Activated effector memory CD4-positive, alpha-beta T cell treated with anti-CD3 and anti-CD28 coated beads, Interleukin-2, amount 50 U/mL, for 16 hours (primary cell): ENCODE measurements around the gene PRR7.

ENCODE experiments used
- DNase-seq: peaks from one replicate; pipeline ENCODE4 v3.0.0-alpha.2; 2020

Gene PRR7

GRCh38 chr5:177487975-177488374 lies 41.4 kb downstream of the PRR7 start:
- DNase-seq = no peak

- no peak for DNase-seq
Measured at GRCh38 chr5:177489119-177489716, 42.6 kb downstream of the PRR7 start.

- DNase-seq = no peak
Measured at GRCh38 chr5:177490311-177490991, 43.8 kb downstream of the PRR7 start.

GRCh38 chr5:177490992-177491391 lies 44.4 kb downstream of the PRR7 start:
- DNase-seq = no peak

GRCh38 chr5:177491429-177491945 lies 44.9 kb downstream of the PRR7 start:
- peak; percentile 72 for DNase-seq

- no peak for DNase-seq
Measured at GRCh38 chr5:177491983-177492746, 45.6 kb downstream of the PRR7 start.

- DNase-seq = no peak
Measured at GRCh38 chr5:177492841-177493240, 46.2 kb downstream of the PRR7 start.

- no peak for DNase-seq
Measured at GRCh38 chr5:177493795-177494345, 47.3 kb downstream of the PRR7 start.

GRCh38 chr5:177494346-177495195 lies 48.0 kb downstream of the PRR7 start:
- DNase-seq = no peak

GRCh38 chr5:177495243-177496060 lies 48.8 kb downstream of the PRR7 start:
- DNase-seq = no peak

- DNase-seq = no peak
Measured at GRCh38 chr5:177496070-177496726, 49.6 kb downstream of the PRR7 start.

GRCh38 chr5:177496727-177497291 lies 50.2 kb downstream of the PRR7 start:
- no peak for DNase-seq

GRCh38 chr5:177497292-177498012 lies 50.8 kb downstream of the PRR7 start, which contains the start of gene PDLIM7:
Gene PDLIM7 (minus strand): TSS chr5:177497604. CDS start chr5:177496512, 1,092 bp downstream.
- peak; percentile 97 for DNase-seq

GRCh38 chr5:177498013-177498787 lies 51.6 kb downstream of the PRR7 start:
- DNase-seq = no peak

GRCh38 chr5:177499842-177500241 lies 53.2 kb downstream of the PRR7 start:
- DNase-seq = no peak

GRCh38 chr5:177500685-177501522 lies 54.3 kb downstream of the PRR7 start:
- DNase-seq = peak; percentile 95

GRCh38 chr5:177501874-177502678 lies 55.5 kb downstream of the PRR7 start:
- no peak for DNase-seq
